NCI-H460 (cell line): ENCODE results near the gene ERCC1. TPM values are rescaled to one million over a fixed set of nuclear protein-coding genes. Genes with fewer than 3 reads are reported as not detected.

ENCODE experiments used
- DNase-seq: peaks from one replicate; pipeline ENCODE4 v3.0.0-alpha.2; 2016; ENCODE audit warnings: low read depth; ENCODE audit errors: extremely low read depth
- total RNA-seq: library from RNA; depleted of rRNA; stranded (reverse); fragments of >200 nt; shearing (Covaris generic); gene quantifications from 2 replicates; pipeline ENCODE4 v1.2.3, GENCODE V29; 2014

The ERCC1 gene
- total RNA-seq, 1 experiment from 2014 or later, result 81.5 TPM

DNA sequence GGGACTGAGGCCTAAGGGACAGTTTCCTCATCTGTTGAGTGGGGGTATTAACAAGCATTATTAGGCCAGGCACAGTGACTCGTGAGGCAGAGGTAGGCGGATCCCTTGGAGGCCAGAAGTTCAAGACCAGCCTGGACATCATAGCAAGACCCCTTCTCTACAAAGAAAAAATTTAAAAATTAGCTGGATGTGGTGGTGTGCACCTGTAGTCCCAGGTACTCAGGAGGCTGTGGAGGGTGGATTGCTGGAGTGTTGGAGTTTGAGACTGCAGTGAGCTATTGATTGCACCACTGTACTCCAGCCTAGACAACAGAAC is 32.7 kb upstream of the ERCC1 start:
- DNase-seq, result no peak

DNA sequence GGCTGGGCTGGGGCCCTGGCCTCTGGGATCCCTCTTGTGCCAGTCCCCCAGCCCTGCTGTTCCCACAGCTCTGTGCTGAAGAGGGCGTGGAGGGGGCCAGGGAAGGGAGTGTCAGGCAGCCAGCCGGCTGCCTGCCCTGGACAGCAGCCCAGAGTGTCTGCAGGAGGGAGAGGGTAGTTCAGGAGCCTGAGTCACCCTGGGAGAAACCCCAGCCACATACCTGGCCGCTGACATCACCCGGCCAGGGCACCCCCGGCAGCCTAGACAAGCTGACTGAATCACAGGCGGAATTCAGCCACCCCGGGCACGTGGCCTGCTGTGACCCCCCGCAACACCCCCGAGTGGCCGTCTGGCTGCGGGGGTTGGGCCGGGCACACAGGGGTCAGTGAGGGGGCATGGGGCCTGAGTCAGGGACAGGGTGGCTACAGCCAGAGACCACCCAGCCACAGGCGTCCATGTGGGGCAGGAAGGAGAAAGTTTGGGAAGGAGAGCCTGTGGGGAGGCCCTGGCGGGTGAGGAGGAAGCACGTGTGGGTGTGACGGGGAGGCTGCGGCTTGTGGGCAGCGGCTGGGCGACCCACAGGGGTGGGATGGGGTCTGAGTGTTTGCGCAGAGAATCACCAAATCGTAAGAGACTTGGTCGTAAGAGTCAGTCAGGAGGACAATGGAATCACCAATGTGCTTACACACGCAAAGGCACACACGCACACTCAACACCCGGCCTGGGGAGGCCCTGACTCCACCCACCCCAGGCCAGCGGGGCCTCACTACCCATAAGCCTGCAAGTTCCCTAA is 32.2 kb upstream of the ERCC1 start:
- peak; percentile 81 for DNase-seq

DNA sequence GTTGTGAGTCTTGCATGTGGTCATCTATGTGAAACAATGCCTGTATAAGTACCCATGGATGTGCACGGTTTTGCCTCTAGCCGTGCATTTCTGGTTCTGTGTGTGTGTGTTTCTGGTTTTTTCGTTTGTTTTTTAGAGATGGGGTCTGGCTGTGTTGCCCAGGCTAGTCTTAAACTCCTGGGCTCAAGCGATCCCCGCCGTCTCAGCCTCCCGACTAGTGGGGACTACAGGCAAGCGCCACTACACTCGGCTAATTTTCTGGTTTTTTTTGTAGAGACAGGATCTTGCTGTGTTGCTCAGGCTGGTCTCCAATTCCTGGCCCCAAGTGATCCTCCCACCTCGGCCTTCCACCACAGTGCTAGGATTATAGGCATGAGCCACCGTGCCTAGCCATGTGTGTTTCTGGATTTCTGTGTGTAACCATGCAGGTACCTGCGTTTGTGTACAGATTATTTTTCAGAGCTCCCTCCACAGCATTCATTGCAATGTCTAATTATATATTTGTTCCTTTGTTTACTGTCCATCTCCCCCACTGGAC is 28.2 kb upstream of the ERCC1 start:
- DNase-seq, result no peak

DNA sequence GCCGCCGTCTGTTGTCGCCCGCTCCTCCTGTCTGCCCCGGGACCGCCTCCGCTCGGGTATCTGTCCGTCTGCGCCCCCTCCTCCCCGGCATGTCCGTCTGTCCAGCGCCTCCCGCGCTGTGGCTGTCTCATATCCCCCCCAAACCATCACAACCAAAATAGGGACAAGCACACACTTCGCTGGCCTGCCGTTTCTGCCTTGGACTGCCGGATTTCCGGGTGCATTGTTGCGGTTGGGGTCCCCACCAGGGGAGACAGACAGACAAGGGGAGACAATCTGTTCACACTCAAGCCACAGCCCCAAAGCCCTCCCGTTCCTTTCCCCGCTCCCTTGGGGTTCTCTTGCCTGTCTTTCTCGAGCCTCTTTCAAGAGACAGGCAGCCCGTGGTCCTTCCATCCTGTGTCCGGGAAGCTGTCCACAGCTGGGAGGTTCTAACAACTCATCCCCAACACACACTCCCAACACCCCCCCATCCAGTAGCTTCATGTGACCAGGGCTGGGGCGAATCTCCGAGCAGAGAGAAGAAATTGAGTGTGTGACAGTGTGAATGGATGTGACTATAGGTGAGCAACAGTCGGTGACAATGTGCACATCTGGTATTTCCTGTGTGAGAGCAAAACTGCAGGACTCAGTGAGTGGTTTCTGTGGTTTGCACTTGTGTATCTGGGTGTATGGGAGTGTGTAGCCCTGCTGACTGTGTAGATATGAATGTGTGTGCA is 27.6 kb upstream of the ERCC1 start:
- no peak for DNase-seq

DNA sequence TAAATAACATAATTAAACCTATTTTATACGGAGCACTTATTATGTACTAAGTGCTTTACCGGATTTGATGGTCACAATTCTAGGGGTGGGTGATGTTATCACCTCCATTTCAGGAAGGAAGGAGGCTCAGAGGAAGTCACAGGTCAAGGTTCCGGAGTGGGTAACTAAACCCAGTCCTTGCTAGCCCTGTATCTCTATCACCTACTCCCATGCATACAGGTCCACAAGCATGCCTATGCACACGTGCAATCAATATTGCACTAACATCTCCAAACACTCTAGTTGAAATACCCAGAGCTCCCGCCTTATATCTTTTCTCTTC is 26.3 kb upstream of the ERCC1 start:
- DNase-seq, result no peak

DNA sequence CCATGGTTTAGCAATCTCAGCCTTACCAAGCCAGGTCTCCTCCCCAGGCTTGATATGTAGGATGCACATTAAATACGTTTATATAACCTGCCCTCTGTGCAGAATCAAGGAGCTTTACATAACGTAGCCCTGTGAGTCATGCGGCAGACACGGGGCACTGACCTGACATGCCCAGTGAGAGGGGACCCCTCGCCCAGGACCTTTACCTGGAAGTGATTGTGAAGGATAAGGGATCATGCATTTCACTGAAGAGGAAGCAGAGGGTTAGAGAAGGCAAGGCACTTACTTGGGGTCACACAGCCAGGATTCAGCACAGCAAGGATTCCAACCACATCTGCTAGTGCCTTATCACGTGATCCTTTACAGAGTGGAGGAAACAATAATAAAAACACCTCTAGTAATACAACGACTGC is 25.2 kb upstream of the ERCC1 start:
- DNase-seq, result no peak

DNA sequence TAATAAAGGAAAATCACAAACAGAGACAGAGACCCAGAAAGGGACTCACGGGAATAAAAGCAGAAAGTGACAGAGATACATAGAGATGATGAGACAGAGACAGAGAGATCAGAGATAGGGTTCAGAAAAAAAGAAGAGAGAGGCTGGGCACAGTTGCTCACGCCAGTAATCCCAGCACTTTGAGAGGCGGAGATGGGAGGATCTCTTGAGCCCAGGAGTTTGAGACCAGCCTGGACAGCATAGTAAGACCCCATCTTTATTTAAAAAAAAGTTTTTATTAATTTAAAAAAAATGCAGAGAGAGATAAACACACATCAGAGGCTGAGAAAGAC is 24.7 kb upstream of the ERCC1 start:
- DNase-seq, result no peak

- no peak for DNase-seq
Measured at GRCh38 chr19:45446944-45447343, 23.2 kb upstream of the ERCC1 start.

GRCh38 chr19:45446295-45446694 is 22.6 kb upstream of the ERCC1 start:
- DNase-seq, result no peak

DNA sequence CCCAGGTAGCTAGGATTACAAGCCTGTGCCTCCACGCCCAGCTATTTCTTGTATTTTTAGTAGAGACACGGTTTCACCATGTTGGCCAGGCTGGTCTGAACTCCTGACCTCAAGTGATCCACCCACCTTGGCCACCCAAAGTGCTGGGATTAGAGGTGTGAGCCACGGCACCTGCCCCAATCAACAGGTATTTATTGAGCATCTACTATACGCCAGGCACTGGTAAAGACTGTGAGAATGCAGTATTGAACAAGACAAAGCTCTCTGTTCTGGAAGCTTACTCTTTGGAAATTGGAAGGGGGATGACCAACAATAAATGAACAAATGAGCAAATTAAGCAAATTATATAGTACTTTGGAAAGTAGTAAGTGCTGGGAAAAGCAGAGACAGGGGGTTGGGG is 21.4 kb upstream of the ERCC1 start:
- no peak for DNase-seq

GRCh38 chr19:45444318-45445041 is 20.8 kb upstream of the ERCC1 start:
- DNase-seq, result peak; percentile 72

- DNase-seq, result peak; percentile 95
Measured at GRCh38 chr19:45443462-45444317, 20.0 kb upstream of the ERCC1 start.

DNA sequence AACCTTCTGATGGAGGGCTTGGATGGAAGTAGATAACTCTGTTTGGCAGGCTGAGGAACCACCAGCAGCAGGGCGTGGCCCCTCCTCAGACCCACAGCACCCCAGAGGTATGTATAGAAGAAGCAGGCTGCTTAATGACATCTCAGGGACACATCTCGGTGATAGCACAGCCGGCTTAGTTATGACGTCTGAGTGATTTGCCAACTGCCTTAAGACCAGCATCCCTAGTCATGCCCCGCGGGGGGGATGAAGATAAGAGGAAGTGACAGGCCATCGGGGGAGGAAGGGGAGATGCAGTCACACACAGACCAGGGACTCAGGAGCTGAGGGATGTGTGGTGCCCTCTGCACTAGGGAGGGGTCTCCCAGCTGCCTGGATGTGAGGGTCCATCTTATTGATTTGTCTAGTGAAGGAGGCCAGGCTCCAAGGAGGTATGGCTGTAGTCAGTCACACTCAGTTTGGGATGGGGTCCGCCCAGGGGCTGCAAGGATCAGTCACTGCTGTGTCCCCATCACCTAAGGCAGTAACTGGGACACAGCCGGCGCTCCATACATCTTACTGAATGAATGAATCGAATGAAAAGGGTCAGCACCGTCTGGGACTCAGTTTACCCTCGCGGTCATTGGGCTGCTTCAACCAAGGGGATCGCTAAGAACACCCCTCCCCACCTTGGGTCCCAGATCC is 19.2 kb upstream of the ERCC1 start:
- peak; percentile 73 for DNase-seq

- no peak for DNase-seq
Measured at GRCh38 chr19:45442408-45442777, 18.7 kb upstream of the ERCC1 start.

GRCh38 chr19:45440873-45441654 is 17.3 kb upstream of the ERCC1 start:
- DNase-seq, result peak; percentile 29

DNA sequence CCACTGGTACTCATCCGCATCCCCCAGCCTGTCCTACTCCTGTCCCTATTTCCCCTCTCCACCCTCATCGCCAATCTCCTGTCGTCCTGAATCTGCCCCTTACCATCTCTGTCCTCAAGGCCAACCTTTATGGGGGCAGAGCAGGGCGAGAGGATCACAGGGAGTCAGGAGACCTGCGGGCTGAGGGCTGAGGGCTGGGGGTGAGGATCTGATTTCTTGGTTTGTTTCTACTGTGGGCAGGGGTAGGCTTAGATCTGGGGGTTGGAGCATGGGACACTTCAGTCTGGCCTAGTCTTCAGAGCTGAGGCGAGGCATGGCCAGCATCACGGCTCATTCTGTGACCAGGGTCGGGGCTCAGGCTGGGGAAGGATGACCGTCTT is 16.5 kb upstream of the ERCC1 start:
- no peak for DNase-seq

- DNase-seq, result peak; percentile 57
Measured at GRCh38 chr19:45439569-45440258, 16.0 kb upstream of the ERCC1 start.

DNA sequence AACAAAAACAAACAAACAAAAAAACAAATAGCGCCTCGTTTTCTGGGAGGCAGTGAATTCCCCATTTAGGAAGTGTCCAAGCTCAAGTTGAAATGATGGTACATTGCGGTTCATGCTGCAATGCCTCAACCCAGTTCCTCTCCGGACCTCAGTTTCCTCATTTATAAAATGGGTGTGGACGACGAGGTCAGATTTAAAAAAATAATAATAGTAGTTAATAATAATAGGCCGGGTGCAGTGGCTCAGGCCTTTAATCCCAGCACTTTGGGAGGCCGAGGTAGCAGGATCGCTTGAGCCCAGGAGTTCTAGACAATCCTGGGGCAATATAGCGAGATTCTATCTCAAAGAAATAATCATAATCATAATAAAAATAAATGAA is 15.5 kb upstream of the ERCC1 start:
- no peak for DNase-seq

GRCh38 chr19:45437328-45437727 is 13.6 kb upstream of the ERCC1 start:
- DNase-seq, result no peak
